HCT116 (cell line): ENCODE results near the gene CHST11. TPM values are rescaled to one million over a fixed set of nuclear protein-coding genes. Genes with fewer than 3 reads are reported as not detected.

Experiments
- ATAC-seq: fragments of 200-7000 bp; cut with Tn5 transposase; 2 replicates; pipeline ENCODE4 v1.9.1; 2020; ENCODE audit warnings: mild to moderate bottlenecking, moderate library complexity
- BruUV-seq: library from RNA; stranded (reverse); fragments of 400-500 nt; replicated peaks from 2 replicates; lab custom pipeline; 2021; lab: Mats Ljungman, UMichigan
- CTCF ChIA-PET: fragments of 300-600 bp; sonication (Branson Sonifier 250); formaldehyde crosslinking; loops from one replicate; lab custom pipeline; 2021; ENCODE audit warnings: antibody characterized with exemption; lab: Charles Lee
- POLR2A ChIA-PET: fragments of 300-600, 350-600 bp; sonication (Branson Sonifier 250); formaldehyde crosslinking; loops from one replicate; lab custom pipeline; 2021; ENCODE audit warnings: antibody characterized with exemption; lab: Charles Lee
- RAD21 ChIA-PET, 2 experiments: fragments of 300-600 bp; sonication (Branson Sonifier 250); formaldehyde crosslinking; loops; one replicate each; lab custom pipeline; 2023; ENCODE audit warnings: low total read pairs in 2 of 2; ENCODE audit not compliant: uncharacterized antibody in 2 of 2, unreplicated experiment in 2 of 2, low non-redundant PET in 1 of 2; lab: Charles Lee
- DNase-seq: peaks from one replicate; pipeline ENCODE4 v3.0.0-alpha.2; 2010; ENCODE audit warnings: low read depth, low spot score
- H2AFZ ChIP-seq: fragments of 200-600 bp; shearing (Covaris generic), sonication (generic); 2 replicates; pipeline ENCODE4 v1.6.1; 2017; ENCODE audit warnings: low read depth, mixed run types, mixed read lengths, antibody characterized with exemption, low read length; ENCODE audit not compliant: poor library complexity, severe bottlenecking
- H3K27ac ChIP-seq: 2 replicates; pipeline ENCODE4 v1.5.1; 2012; ENCODE audit warnings: low read depth, low read length
- H3K27me3 ChIP-seq: fragments of 200-600 bp; sonication (generic); 2 replicates; pipeline ENCODE4 v1.6.1; 2016; ENCODE audit warnings: mixed run types, low read length, mixed read lengths; ENCODE audit not compliant: insufficient read depth
- H3K36me3 ChIP-seq, 2 experiments: fragments of 200-500 bp in 1 of 2; fragments of 200-600 bp in 1 of 2; sonication (Bioruptor generic) in 1 of 2; sonication (generic) in 1 of 2; 2 replicates each; pipeline versions ENCODE4 v1.5.1 to v1.6.1; 2014 to 2016; ENCODE audit warnings: low read length in 2 of 2, inconsistent platforms in 1 of 2, mixed read lengths in 1 of 2, mixed run types in 1 of 2; ENCODE audit not compliant: insufficient read depth in 2 of 2, control insufficient read depth in 1 of 2
- H3K4me1 ChIP-seq, 2 experiments: fragments of 200-600 bp in 1 of 2; sonication (generic) in 1 of 2; 2 replicates each; pipeline versions ENCODE4 v1.5.1 to v1.6.1; 2012 to 2017; ENCODE audit warnings: low read length in 2 of 2, inconsistent platforms in 1 of 2, mild to moderate bottlenecking in 1 of 2, mixed read lengths in 1 of 2, mixed run types in 1 of 2, moderate library complexity in 1 of 2; ENCODE audit not compliant: insufficient read depth in 2 of 2, control insufficient read depth in 1 of 2
- H3K4me2 ChIP-seq: fragments of 200-600 bp; sonication (generic); 2 replicates; pipeline ENCODE4 v1.6.1; 2017; ENCODE audit warnings: mixed run types, low read length, mixed read lengths
- H3K4me3 ChIP-seq, 2 experiments: fragments of 200-600 bp in 1 of 2; sonication (generic) in 1 of 2; replicated peaks in 1 of 2; 2 replicates each; pipeline ENCODE4 v1.5.1; 2011 to 2016; ENCODE audit warnings: low read length in 2 of 2, control low read depth in 1 of 2, low read depth in 1 of 2, mild to moderate bottlenecking in 1 of 2, mixed read lengths in 1 of 2, mixed run types in 1 of 2
- H3K79me2 ChIP-seq: fragments of 200-600 bp; sonication (generic); 2 replicates; pipeline ENCODE4 v1.6.1; 2017; ENCODE audit warnings: mild to moderate bottlenecking, mixed run types, low read length, moderate library complexity, mixed read lengths; ENCODE audit not compliant: insufficient read depth
- H3K9ac ChIP-seq: fragments of 200-600 bp; sonication (generic); 2 replicates; pipeline ENCODE4 v1.6.1; 2016; ENCODE audit warnings: low read length, mixed read lengths
- H3K9me2 ChIP-seq: fragments of 200-600 bp; sonication (generic), shearing (Covaris generic); 2 replicates; pipeline ENCODE4 v1.6.1; 2017; ENCODE audit warnings: mixed run types, mild to moderate bottlenecking, moderate library complexity; ENCODE audit not compliant: insufficient read depth
- H3K9me3 ChIP-seq, 2 experiments: fragments of 200-500 bp in 1 of 2; fragments of 200-600 bp in 1 of 2; sonication (Bioruptor generic) in 1 of 2; sonication (generic) in 1 of 2; 2 replicates each; pipeline ENCODE4 v1.6.1; 2014 to 2017; ENCODE audit warnings: low read length in 2 of 2, mixed read lengths in 2 of 2, inconsistent platforms in 1 of 2, low read depth in 1 of 2, mild to moderate bottlenecking in 1 of 2, mixed run types in 1 of 2, moderate library complexity in 1 of 2; ENCODE audit not compliant: control insufficient read depth in 1 of 2, insufficient read depth in 1 of 2
- H4K20me1 ChIP-seq: fragments of 200-600 bp; sonication (generic), shearing (Covaris generic); 2 replicates; pipeline ENCODE4 v1.6.1; 2017; ENCODE audit warnings: mixed run types, mild to moderate bottlenecking, moderate library complexity; ENCODE audit not compliant: insufficient read depth
- CBX3 ChIP-seq: IDR thresholded peaks from 2 replicates; pipeline ENCODE4 v1.6.1; 2012; ENCODE audit warnings: low read depth
- CTCF ChIP-seq, 3 experiments: fragments of 200-600 bp in 1 of 3; sonication (generic) in 1 of 3; IDR thresholded peaks in 2 of 3; conservative IDR thresholded peaks in 1 of 3; 2 replicates each; pipeline ENCODE4 v1.5.1; 2012 to 2017; ENCODE audit warnings: low read depth in 2 of 3, low read length in 2 of 3, antibody characterized with exemption in 1 of 3, borderline replicate concordance in 1 of 3, control low read depth in 1 of 3, mild to moderate bottlenecking in 1 of 3, mixed read lengths in 1 of 3, mixed run types in 1 of 3, moderate library complexity in 1 of 3; ENCODE audit not compliant: insufficient read depth in 1 of 3
- EZH2 ChIP-seq: fragments of 200-600 bp; sonication (generic); IDR thresholded peaks from 2 replicates; pipeline ENCODE4 v1.6.1; 2017; ENCODE audit warnings: antibody characterized with exemption, mixed run types
- EZH2phosphoT487 ChIP-seq: fragments of 200-600 bp; IDR thresholded peaks from 2 replicates; pipeline ENCODE4 v1.6.1; 2018; ENCODE audit warnings: antibody characterized with exemption, borderline replicate concordance
- FOSL1 ChIP-seq: IDR thresholded peaks from 2 replicates; pipeline ENCODE4 v1.6.1; 2012; ENCODE audit warnings: low read depth
- JUND ChIP-seq: IDR thresholded peaks from 2 replicates; pipeline ENCODE4 v1.6.1; 2012
- POLR2A ChIP-seq: IDR thresholded peaks from 2 replicates; pipeline ENCODE4 v1.7.0; 2011; ENCODE audit warnings: borderline replicate concordance; ENCODE audit not compliant: insufficient read depth, insufficient read length; ENCODE audit errors: extremely low read depth
- POLR2AphosphoS5 ChIP-seq: IDR thresholded peaks from 2 replicates; pipeline ENCODE4 v1.6.1; 2011; ENCODE audit warnings: mild to moderate bottlenecking, low read depth, low read length, moderate library complexity
- SRF ChIP-seq: IDR thresholded peaks from 2 replicates; pipeline ENCODE4 v1.6.1; 2012; ENCODE audit warnings: low read depth
- YY1 ChIP-seq: IDR thresholded peaks from 2 replicates; pipeline ENCODE4 v1.6.1; 2011; ENCODE audit warnings: low read length, low read depth, moderate library complexity, mild to moderate bottlenecking; ENCODE audit not compliant: insufficient replicate concordance; ENCODE audit errors: extremely low read depth
- ZFX ChIP-seq: fragments of 450-650 bp; IDR thresholded peaks from 2 replicates; pipeline ENCODE4 v1.6.1; 2017
- ZNF274 ChIP-seq: fragments of 200-500 bp; sonication (Bioruptor generic); IDR thresholded peaks from 2 replicates; pipeline ENCODE4 v1.6.1; 2014; ENCODE audit warnings: mild to moderate bottlenecking, low read depth, low read length, inconsistent platforms
- intact Hi-C: fragments of 100-400 bp; cut with micrococcal nuclease; formaldehyde crosslinking; loops from 2 replicates; pipeline ENCODE4 v1.10.0; 2022
- total RNA-seq: library from RNA; stranded (reverse); gene quantifications from one replicate; pipeline ENCODE4 v1.2.1, GENCODE V29; 2021; ENCODE audit not compliant: unreplicated experiment

Gene CHST11
- total RNA-seq, 1 experiment from 2014 or later = 10.1 TPM

GRCh38 chr12:104676636-104677035 is 219.9 kb downstream of the CHST11 start:
- ChIA-PET CTCF (no interaction called here), RAD21 (no interaction called here), POLR2A (no interaction called here)
- BruUV-seq = no TSS peak
- ATAC-seq (no peak), DNase-seq (no peak)
- Histone ChIP-seq H3K9me2 (no peaks in the 10 kb centered on the region), H3K27me3 (no peaks in the 10 kb centered on the region), H3K4me1 (peaks cover 30 to 40% of the 10 kb centered on the region in 2 experiments), H3K79me2 (no peaks in the 10 kb centered on the region), H2AFZ (no peak overlapping the region), H3K4me2 (peak overlapping the region; percentile 67), H3K27ac (no peak overlapping the region), H4K20me1 (no peaks in the 10 kb centered on the region), H3K36me3 (no peaks in the 10 kb centered on the region), H3K4me3 (no peak overlapping the region), H3K9me3 (no peaks in the 10 kb centered on the region), H3K9ac (no peak overlapping the region)
- intact Hi-C loops = no loop called here
- TF ChIP-seq POLR2A = no peak
- TF ChIP-seq ZNF274 = no peak
- TF ChIP-seq SRF = no peak
- TF ChIP-seq EZH2 = no peak
- no peak for TF ChIP-seq YY1
- no peak for TF ChIP-seq FOSL1
- no peak for TF ChIP-seq ZFX
- TF ChIP-seq CBX3 = no peak
- no peak for TF ChIP-seq POLR2AphosphoS5
- TF ChIP-seq CTCF (IDR thresholded peaks at IDR 0.05 in 2 of 3, conservative IDR thresholded peaks at IDR 0.05 in 1 of 3; ENCODE audit: borderline replicate concordance in 1 of 3, insufficient read depth in 1 of 3, low read depth in 2 of 3, low read length in 2 of 3) = no peak
- TF ChIP-seq EZH2phosphoT487 = no peak
- TF ChIP-seq JUND = no peak
